Fibroblast of the aortic adventitia (primary cell): ENCODE results near the gene B4GAT1. TPM values are rescaled to one million over a fixed set of nuclear protein-coding genes. Genes with fewer than 3 reads are reported as not detected.
"Not testable (repeated sequence)": the region's sequence is repeated elsewhere in the genome, so short reads cannot be mapped to it uniquely, and the experiment has no call there.

ENCODE experiments used
- DNase-seq: peaks from one replicate; pipeline ENCODE4 v3.0.0-alpha.2; 2010; ENCODE audit warnings: low read depth
- H3K4me3 ChIP-seq: 2 replicates; pipeline ENCODE4 v1.5.1; 2011; ENCODE audit warnings: low read depth, mild to moderate bottlenecking, control low read depth, low read length, moderate library complexity
- CTCF ChIP-seq: IDR thresholded peaks from 2 replicates; pipeline ENCODE4 v1.5.1; 2011; ENCODE audit warnings: mild to moderate bottlenecking, low read length, control low read depth, inconsistent platforms; ENCODE audit not compliant: insufficient read depth
- total RNA-seq: library from RNA; depleted of rRNA; stranded (reverse); fragments of >200 nt; gene quantifications from 2 replicates; pipeline ENCODE4 v1.2.3, GENCODE V29; 2012; ENCODE audit warnings: low replicate concordance

The B4GAT1 gene
- total RNA-seq, 1 donor = 21.5 TPM

- H3K4me3 ChIP-seq = no peak overlapping the region
- DNase-seq = no peak
- no peak for TF ChIP-seq CTCF
Observed at GRCh38 chr11:66360406-66361073, 13.1 kb upstream of the B4GAT1 start.

GRCh38 chr11:66359662-66360087 is 12.2 kb upstream of the B4GAT1 start:
- H3K4me3 ChIP-seq = no peak overlapping the region
- DNase-seq = no peak
- TF ChIP-seq CTCF = no peak

GRCh38 chr11:66350560-66351235 is 3.3 kb upstream of the B4GAT1 start:
- not testable (repeated sequence) for DNase-seq, H3K4me3 ChIP-seq

GRCh38 chr11:66349084-66349386 is 1.6 kb upstream of the B4GAT1 start:
- TF ChIP-seq CTCF = no peak
- DNase-seq = no peak
- H3K4me3 ChIP-seq = no peak overlapping the region

GRCh38 chr11:66346476-66347424 is 679 bp downstream of the B4GAT1 start:
- no peak for TF ChIP-seq CTCF
- H3K4me3 ChIP-seq = peak overlapping the region; percentile 98
- DNase-seq = no peak

- H3K4me3 ChIP-seq = peak overlapping the region; percentile 98
- no peak for TF ChIP-seq CTCF
- no peak for DNase-seq
Observed at GRCh38 chr11:66345316-66345649, 2.1 kb downstream of the B4GAT1 start.

- peak; percentile 40 for TF ChIP-seq CTCF
- peak; percentile 97 for DNase-seq
- peak within 1 kb of the TSS; percentile 98 for H3K4me3 ChIP-seq
Observed at GRCh38 chr11:66344550-66345315, 2.7 kb downstream of the B4GAT1 start, which contains the start of gene BRMS1. Gene BRMS1 (minus strand): TSS chr11:66345104. CDS start chr11:66342234, 2,870 bp downstream.
